ENCODE data around the gene FAM174B.
A peak's percentile ranks its signal among the peaks of the same experiment; 100 is the strongest.

Gene FAM174B

GRCh38 chr15:92664178-92664900, 8.8 kb upstream of the FAM174B start:
- no peak for DNase-seq

GRCh38 chr15:92663250-92663951, 7.8 kb upstream of the FAM174B start:
- peak; percentile 0 for DNase-seq

GRCh38 chr15:92662762-92663161, 7.2 kb upstream of the FAM174B start:
- no peak for DNase-seq

GRCh38 chr15:92661956-92662355, 6.4 kb upstream of the FAM174B start:
- DNase-seq, result no peak

GRCh38 chr15:92661069-92661468, 5.5 kb upstream of the FAM174B start:
- no peak for DNase-seq

GRCh38 chr15:92657486-92657885, 1.9 kb upstream of the FAM174B start:
- DNase-seq, result no peak

GRCh38 chr15:92656089-92656488, 514 bp upstream of the FAM174B start:
- no peak for DNase-seq

- DNase-seq, result no peak
Measured at GRCh38 chr15:92654662-92655061, 913 bp downstream of the FAM174B start.

GRCh38 chr15:92653836-92654539, 1.6 kb downstream of the FAM174B start:
- DNase-seq, result no peak

GRCh38 chr15:92653366-92653765, 2.2 kb downstream of the FAM174B start:
- DNase-seq, result no peak

- DNase-seq, result no peak
Measured at GRCh38 chr15:92652576-92652966, 3.0 kb downstream of the FAM174B start.

- no peak for DNase-seq
Measured at GRCh38 chr15:92651877-92652575, 3.5 kb downstream of the FAM174B start.

- DNase-seq, result no peak
Measured at GRCh38 chr15:92650966-92651365, 4.6 kb downstream of the FAM174B start.

- DNase-seq, result no peak
Measured at GRCh38 chr15:92650256-92650655, 5.3 kb downstream of the FAM174B start.

- DNase-seq, result no peak
Measured at GRCh38 chr15:92648190-92648875, 7.2 kb downstream of the FAM174B start.

- no peak for DNase-seq
Measured at GRCh38 chr15:92647467-92648163, 8.0 kb downstream of the FAM174B start.

- DNase-seq, result no peak
Measured at GRCh38 chr15:92646216-92646615, 9.4 kb downstream of the FAM174B start.

- DNase-seq, result no peak
Measured at GRCh38 chr15:92645731-92646130, 9.8 kb downstream of the FAM174B start.

GRCh38 chr15:92645051-92645631, 10.4 kb downstream of the FAM174B start:
- DNase-seq, result no peak

GRCh38 chr15:92643849-92644815, 11.4 kb downstream of the FAM174B start:
- no peak for DNase-seq

Data from stimulated activated naive CD4-positive, alpha-beta T cell treated with Interleukin-2 at 50 U/mL for 16 hours (primary cell).